Osteocyte (in vitro differentiated cells): ENCODE measurements around the gene MPST. TPM values are rescaled to one million over a fixed set of nuclear protein-coding genes. Genes with fewer than 3 reads are reported as not detected.

Experiments used
- DNase-seq: peaks from one replicate; pipeline ENCODE4 v3.0.0; 2021; ENCODE audit warnings: mixed read lengths; ENCODE audit not compliant: unreplicated experiment; ENCODE audit errors: extremely low spot score
- H3K27ac Mint-ChIP-seq: one replicate; pipeline ENCODE4 v1.8.0; 2021; ENCODE audit warnings: mild to moderate bottlenecking, mixed read lengths; ENCODE audit not compliant: unreplicated experiment
- H3K27me3 Mint-ChIP-seq: one replicate; pipeline ENCODE4 v1.8.0; 2021; ENCODE audit warnings: mixed read lengths; ENCODE audit not compliant: unreplicated experiment
- H3K36me3 Mint-ChIP-seq: one replicate; pipeline ENCODE4 v1.8.0; 2021; ENCODE audit warnings: mixed read lengths; ENCODE audit not compliant: unreplicated experiment
- H3K4me1 Mint-ChIP-seq: one replicate; pipeline ENCODE4 v1.8.0; 2021; ENCODE audit warnings: mixed read lengths; ENCODE audit not compliant: unreplicated experiment
- H3K4me3 Mint-ChIP-seq: one replicate; pipeline ENCODE4 v1.8.0; 2021; ENCODE audit warnings: mild to moderate bottlenecking, moderate library complexity, mixed read lengths; ENCODE audit not compliant: unreplicated experiment
- H3K9me3 Mint-ChIP-seq: one replicate; pipeline ENCODE4 v1.8.0; 2021; ENCODE audit warnings: mixed read lengths; ENCODE audit not compliant: unreplicated experiment
- total RNA-seq: library from RNA; stranded (reverse); gene quantifications from 2 replicates; pipeline ENCODE4 v1.2.1, GENCODE V29; 2021
- TF ChIP-seq, protein P1 (sequence below): fragments of 200-600 bp; sonication (generic); IDR thresholded peaks from 2 replicates; pipeline ENCODE4 v1.5.0; 2021; ENCODE audit warnings: antibody characterized with exemption, mild to moderate bottlenecking, moderate library complexity

The MPST gene
- total RNA-seq, 1 donor from 2014 or later: 65.1 TPM

DNA sequence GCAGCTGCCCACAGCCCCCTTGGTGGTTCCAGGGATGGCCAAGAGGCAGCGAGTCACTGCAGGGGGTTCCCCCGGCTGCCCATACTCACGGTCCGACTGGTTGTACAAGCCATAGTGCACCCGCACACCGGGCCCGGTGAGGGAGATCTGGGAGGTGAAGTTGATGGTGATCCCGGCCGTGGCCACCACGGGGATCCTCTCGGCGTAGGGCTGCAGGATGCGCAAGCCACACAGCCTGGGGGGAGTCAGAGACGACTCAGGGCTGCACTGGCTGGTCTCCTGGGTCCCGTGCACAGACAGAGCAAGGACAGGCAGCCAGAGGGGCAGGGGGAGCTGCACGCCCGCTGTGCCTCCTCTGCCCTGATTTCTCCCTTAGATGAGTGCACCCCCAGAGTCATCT lies 55.5 kb downstream of the MPST start:
- H3K9me3 Mint-ChIP-seq: no peaks in the 10 kb centered on the region
- DNase-seq: no peak
- no peak overlapping the region for H3K27ac Mint-ChIP-seq
- H3K27me3 Mint-ChIP-seq: peaks cover 35% of the 10 kb centered on the region
- H3K4me1 Mint-ChIP-seq: no peaks in the 10 kb centered on the region
- no peaks in the 10 kb centered on the region for H3K36me3 Mint-ChIP-seq
- no peak overlapping the region for H3K4me3 Mint-ChIP-seq
- TF ChIP-seq, protein P1, sequence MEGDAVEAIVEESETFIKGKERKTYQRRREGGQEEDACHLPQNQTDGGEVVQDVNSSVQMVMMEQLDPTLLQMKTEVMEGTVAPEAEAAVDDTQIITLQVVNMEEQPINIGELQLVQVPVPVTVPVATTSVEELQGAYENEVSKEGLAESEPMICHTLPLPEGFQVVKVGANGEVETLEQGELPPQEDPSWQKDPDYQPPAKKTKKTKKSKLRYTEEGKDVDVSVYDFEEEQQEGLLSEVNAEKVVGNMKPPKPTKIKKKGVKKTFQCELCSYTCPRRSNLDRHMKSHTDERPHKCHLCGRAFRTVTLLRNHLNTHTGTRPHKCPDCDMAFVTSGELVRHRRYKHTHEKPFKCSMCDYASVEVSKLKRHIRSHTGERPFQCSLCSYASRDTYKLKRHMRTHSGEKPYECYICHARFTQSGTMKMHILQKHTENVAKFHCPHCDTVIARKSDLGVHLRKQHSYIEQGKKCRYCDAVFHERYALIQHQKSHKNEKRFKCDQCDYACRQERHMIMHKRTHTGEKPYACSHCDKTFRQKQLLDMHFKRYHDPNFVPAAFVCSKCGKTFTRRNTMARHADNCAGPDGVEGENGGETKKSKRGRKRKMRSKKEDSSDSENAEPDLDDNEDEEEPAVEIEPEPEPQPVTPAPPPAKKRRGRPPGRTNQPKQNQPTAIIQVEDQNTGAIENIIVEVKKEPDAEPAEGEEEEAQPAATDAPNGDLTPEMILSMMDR: no peak

DNA sequence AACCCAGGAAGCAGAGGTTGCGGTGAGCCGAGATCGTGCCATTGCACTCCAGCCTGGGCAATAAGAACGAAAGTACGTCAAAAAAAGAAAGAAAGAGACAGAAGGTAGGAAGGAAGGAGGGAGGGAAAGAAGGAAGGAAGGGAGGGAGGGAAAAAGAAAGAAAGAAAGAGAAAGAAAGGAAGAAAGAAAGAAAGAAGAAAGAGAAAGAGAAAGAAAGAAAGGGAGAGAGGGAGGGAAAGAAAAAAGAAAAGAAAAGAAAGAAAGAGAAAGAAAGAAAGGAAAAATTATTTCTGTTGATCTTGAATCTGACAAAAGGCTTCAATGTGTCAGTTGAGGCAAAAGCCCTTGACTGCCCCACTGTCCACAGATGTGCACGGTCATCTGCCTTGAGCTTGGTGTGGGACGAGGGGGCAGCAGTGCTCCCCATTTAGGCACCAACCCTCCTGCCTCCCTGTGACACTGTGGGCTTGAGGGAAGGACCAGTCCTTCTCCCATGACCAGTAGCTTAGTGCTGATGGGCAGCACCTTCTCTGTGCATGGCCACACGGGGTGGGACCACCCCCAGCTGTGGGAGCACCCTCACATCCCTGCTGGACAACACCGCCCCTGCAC lies 56.4 kb downstream of the MPST start:
- H3K4me3 Mint-ChIP-seq: no peak overlapping the region
- no peaks in the 10 kb centered on the region for H3K9me3 Mint-ChIP-seq
- H3K27ac Mint-ChIP-seq: no peak overlapping the region
- H3K27me3 Mint-ChIP-seq: peaks cover 35% of the 10 kb centered on the region
- TF ChIP-seq, protein P1: no peak
- no peak for DNase-seq
- H3K36me3 Mint-ChIP-seq: no peaks in the 10 kb centered on the region
- H3K4me1 Mint-ChIP-seq: no peaks in the 10 kb centered on the region

DNA sequence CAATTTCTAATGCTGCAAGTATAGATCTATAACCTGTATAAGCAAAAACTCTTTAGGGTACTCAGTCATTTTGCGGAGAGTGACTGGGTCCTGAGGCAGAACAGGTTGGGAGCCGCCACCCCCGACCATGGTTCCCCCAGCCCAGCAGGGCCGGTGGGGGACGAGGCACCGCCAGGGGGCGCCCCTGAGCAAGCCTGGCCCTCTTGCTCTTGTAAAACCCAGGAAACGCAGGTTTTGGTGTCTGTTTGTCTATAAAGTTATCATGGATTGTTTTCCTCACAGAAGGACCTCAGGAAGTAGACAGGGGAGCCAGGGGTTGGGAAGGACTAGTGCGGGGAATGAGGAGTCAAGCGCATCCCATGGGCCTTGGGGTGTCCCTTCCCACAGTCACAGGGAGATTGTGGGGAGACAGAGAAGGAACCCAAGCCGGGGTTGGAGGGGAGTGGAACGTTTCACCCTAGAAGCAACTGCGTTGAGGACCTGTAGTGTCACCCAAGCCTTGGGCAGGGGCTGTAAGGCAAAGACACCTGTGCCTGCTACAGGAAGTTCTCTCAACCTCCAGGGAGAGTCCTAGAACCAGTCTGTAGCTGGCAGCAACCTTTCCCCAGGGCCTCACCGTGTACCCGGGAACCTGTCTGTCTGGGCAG lies 58.4 kb downstream of the MPST start:
- H3K27ac Mint-ChIP-seq: no peak overlapping the region

DNA sequence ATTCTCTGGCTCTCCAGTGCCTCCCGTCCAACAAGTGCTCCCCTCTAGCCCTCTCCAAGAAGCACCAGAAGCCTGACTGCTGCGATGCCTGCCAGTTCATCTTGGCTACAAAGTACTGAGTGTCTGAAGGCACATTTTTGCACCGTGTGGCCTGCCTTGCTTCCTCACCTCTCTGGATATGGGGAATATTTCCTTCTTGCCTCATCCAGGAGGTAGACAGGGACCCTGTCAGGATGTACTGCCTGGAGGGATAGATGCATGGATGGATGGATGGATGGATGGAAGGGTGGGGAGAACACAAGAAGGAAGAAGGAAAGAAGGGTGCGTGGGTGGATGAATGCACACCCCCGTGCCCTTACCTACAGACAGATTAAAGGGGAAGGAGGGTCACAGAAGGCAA lies 59.6 kb downstream of the MPST start:
- Mint-ChIP-seq H3K4me3 (no peak overlapping the region), H3K36me3 (no peaks in the 10 kb centered on the region), H3K27ac (no peak overlapping the region), H3K9me3 (no peaks in the 10 kb centered on the region), H3K27me3 (peaks cover 40% of the 10 kb centered on the region), H3K4me1 (no peaks in the 10 kb centered on the region)
- TF ChIP-seq, protein P1: no peak
- no peak for DNase-seq

More for the DNA sequence above, 58.4 kb downstream of the MPST start:
- Mint-ChIP-seq H3K4me1 (no peaks in the 10 kb centered on the region), H3K4me3 (no peak overlapping the region), H3K36me3 (no peaks in the 10 kb centered on the region), H3K9me3 (no peaks in the 10 kb centered on the region), H3K27me3 (peaks cover 35% of the 10 kb centered on the region)
- no peak for DNase-seq
- TF ChIP-seq, protein P1: peak; percentile 90

Other genes starting within 250 kb of the MPST start
- gene IFT27, start 243.6 kb upstream of the MPST start, total RNA-seq: 30.5 and 36.9 TPM in 2 replicates
- gene PVALB, start 202.7 kb upstream of the MPST start, total RNA-seq: 0.94 TPM in 1 of 2 replicates, not detected in the other
- gene NCF4, start 158.7 kb upstream of the MPST start, total RNA-seq: not detected in 2 replicates
- not detected in 2 replicates for gene CSF2RB, start 106.1 kb upstream of the MPST start, total RNA-seq
- 20.5 and 21.1 TPM in 2 replicates for gene TST, start 295 bp upstream of the MPST start, total RNA-seq
- gene KCTD17, start 32.0 kb downstream of the MPST start, total RNA-seq: 35.8 and 39.6 TPM in 2 replicates
- gene TMPRSS6, start 90.0 kb downstream of the MPST start, total RNA-seq: not detected in 2 replicates
- gene IL2RB, start 130.2 kb downstream of the MPST start, total RNA-seq: 0.10 TPM in 1 of 2 replicates, not detected in the other
- gene C1QTNF6, start 168.5 kb downstream of the MPST start, total RNA-seq: 36.4 and 36.5 TPM in 2 replicates
- gene SSTR3, start 192.7 kb downstream of the MPST start, total RNA-seq: not detected in 2 replicates
- not detected in 2 replicates for gene RAC2, start 224.5 kb downstream of the MPST start, total RNA-seq